Neural progenitor cell (in vitro differentiated cells): ENCODE data around the gene GPRC6A.

Experiments
- CTCF ChIP-seq: fragments of 200-600 bp; sonication (generic); IDR thresholded peaks from 2 replicates; pipeline ENCODE4 v1.5.1; 2017; ENCODE audit warnings: antibody characterized with exemption, mild to moderate bottlenecking
- EZH2 ChIP-seq: fragments of 200-600 bp; sonication (generic); IDR thresholded peaks from 2 replicates; pipeline ENCODE4 v1.6.1; 2017; ENCODE audit warnings: antibody characterized with exemption, mild to moderate bottlenecking, moderate library complexity

GRCh38 chr6:116801971-116802370, 26.9 kb downstream of the GPRC6A start:
- TF ChIP-seq CTCF (no peak), EZH2 (no peak)
